HG03442 (cell line): ENCODE measurements around the gene CALCB.
"Not testable (repeated sequence)": the region's sequence is repeated elsewhere in the genome, so short reads cannot be mapped to it uniquely, and the experiment has no call there.

Experiments used
- ATAC-seq: cut with Tn5 transposase; IDR thresholded peaks from one replicate; pipeline ENCODE4 v1.9.1; 2021; ENCODE audit warnings: mild to moderate bottlenecking, moderate library complexity; ENCODE audit not compliant: unreplicated experiment

CALCB gene

DNA sequence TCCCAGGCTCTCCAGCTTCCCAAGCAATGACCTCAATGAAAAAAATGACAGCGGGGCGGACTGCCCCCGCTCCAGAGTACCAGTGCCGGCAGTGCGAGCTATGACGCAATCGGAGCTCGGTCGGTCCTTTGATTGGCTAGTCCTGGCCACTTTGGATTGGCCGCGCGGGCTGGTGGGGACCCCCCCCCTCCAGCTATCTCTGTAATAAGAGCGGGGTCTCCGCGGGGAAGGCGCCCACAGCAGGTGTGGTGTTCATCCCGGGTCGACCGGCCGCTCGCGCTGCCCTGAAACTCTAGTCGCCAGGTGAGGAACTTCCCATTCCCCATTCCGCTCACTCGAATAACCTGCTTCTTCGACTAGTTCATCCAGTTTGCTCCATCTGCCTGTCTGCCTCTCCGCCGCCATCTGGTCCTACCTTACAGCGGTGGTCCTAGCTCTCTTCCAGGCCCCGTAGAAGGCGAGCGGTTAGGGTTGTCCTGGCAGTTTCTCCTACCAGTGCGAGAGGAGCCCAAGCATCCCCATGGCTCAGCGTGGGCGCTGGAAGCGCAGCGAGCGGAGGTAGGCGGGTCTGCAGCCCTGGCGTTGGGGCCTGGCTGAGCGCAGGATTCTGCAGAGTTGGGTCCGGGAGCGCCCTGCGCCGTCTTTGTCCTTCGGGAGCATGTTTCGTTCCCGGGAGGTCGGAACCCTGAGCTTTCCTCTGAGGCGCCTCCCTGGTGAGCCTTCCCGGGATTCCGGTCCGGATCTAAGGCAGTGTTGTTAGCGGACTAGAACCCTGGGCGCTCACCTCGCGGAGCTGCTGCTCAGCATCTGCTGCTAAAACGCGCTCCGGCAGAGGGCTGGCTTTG, at the start of gene CALCB:
CALCB (plus strand) TSS at position 233 of the 845 bp plus-strand sequence. CDS start 1,126 bp downstream, outside the sequence.
- no peak for ATAC-seq

DNA sequence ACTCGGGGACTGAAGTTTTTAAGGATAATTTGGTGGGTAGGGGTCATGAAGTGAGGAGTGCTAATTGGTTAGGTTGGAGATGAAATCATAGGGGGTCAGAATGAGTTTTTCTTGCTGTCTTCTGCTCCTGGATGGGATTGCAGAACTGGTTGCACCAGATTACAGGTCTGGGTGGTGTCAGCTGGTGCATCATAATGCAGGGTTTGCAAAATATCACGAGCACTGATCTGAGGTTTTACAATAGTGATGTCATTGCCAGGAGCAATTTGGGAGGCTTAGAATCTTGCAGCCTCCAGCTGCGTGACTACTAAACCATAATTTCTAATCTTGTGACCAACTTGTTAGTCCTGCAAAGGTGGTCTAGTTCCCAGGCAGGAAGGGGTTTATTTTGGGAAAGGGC, 46.4 kb upstream of the CALCB start:
- no peak for ATAC-seq

DNA sequence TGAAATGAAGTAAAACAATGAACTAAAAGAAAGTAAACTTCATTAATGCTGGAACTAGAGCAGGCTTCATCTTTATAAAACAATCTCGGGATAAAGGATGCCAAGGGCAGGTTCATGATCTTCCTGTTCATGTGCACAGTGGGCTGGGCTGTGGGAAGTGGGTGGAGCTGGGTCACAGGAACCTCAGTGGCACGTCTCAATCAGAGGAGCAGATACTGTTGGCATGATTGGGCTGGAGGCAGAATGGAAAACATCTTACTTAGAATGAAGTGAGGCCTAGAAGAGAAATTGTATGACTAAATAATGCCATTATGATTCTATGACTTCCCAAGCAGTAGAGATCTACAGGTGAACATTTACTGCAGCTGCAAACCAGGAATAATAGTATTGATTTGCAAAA, 45.4 kb upstream of the CALCB start:
- ATAC-seq: no peak

DNA sequence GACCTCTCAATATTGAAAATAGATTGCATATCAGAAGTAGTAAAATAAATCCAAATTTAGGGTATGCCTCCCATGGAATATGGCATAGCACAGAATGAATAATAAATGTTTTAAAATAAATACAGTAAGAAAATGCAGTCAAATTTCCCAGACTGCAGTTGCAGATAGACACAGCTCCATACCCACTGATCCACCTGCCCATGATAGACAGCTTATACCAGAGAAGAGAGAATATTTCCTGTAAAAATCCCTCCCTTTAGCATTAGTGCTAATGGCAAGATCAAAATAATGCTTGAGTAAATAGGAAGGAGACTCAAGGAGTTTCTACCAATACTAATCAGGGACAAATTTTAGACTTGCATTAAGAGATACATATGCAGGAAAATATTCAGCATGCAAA, 45.0 kb upstream of the CALCB start:
- no peak for ATAC-seq

DNA sequence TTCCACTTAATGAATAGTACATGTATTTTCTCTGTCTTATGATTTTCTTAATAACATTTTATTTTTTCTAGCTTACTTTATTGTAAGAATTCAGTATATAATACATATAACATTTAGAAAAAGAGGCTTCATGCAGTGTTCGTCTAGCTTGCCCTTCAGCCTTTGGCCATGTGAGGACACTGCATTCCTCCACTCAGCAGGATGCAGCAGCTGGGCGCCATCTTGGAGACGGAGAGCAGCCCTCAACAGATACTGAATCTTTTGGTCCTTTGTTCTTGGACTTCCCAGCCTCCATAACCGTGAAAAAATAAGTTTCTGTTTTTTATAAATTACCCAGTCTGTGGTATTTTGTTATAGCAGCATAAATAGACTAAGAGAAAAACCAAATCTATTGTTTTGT, 41.4 kb upstream of the CALCB start:
- not testable (repeated sequence) for ATAC-seq

DNA sequence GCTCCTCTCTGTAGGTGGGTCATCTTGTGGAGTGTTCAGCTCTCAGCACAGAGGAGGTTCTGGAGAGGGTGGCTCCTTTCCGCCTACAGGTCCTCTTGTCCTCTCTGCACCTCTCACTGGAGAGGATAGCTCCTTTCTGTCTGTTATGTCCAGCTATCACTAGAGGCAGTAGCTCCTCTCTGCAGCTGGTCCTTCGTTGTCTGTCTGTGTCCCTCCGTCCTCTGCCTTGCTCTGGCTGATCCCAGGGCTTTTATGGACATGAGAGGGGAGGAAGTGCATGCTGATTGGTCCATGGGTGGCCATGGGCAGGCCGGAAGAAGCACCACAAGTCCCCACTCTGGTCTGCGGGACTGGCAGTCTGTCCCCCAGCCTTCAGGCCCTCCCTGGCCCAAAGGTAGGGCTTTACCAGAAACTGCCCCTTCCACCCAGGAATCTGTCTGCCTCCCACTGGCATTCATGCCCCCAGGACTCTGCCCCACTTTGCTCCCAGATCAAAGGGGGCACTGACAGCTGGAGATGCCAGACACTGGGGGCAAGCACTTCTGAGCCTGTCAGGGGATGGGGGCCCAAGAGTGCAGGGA, 38.6 kb upstream of the CALCB start:
- no peak for ATAC-seq

DNA sequence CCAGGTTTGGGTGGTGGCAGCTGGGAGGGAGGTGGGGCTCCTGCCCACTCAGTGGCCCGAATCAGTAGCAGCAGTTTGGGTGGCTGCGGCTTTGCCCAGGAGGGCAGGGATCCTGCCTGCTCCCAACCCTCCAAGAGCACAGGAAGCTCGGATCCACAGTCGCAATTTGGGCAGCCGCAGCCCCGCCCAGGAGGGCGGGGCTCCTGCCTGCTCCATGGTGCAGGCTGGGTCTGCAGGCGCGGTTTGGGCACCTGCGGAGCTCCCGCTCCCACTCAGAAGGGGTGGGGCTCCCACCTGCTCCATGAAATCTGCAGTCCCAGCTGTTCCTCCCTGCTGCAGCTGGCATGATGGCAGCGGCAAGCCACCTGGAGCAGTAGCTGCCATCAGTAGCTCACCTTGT, 38.1 kb upstream of the CALCB start:
- ATAC-seq: no peak

GRCh38 chr11:15038963-15039362, 34.4 kb upstream of the CALCB start:
- no peak for ATAC-seq

- ATAC-seq: no peak
Observed at GRCh38 chr11:15045209-15045608, 28.2 kb upstream of the CALCB start.

DNA sequence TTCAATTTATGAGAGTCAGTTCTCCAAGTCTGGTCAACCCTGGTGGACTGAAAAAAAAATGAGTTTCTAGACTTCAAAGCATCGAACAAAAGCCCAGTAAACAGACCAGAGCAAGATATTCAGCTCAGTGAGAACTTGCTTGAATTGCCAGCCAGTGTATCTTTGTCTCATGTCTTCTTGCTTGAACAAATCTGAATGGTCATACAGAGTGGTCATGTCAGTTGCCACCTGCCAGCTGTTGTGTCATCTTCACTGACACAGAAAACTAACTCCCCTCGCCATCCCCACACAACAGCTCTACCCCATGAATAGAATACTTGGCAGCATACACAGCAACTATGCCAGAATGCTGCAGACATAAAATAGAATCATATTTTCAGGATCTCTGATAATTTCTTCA, 27.5 kb upstream of the CALCB start:
- ATAC-seq: no peak

GRCh38 chr11:15046673-15047072, 26.7 kb upstream of the CALCB start:
- not testable (repeated sequence) for ATAC-seq

DNA sequence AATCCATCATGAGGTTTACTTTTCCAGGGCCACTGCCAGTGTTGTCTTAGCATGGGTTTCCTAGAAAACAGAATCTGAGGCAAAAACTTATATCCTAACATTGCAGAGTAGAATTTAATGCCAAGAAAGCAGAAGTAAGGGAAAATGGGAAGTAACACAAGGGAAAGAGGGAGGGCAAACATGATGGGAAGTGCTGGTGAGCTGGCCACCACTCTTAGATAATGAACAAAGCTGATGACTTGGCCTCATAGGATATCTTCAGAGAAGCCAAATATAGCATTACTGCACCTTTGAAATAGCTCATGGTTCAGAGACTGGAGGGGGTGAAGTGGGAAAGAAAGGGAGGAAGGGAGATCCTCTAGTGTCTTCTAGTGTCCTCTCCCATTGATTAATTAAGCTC, 24.8 kb upstream of the CALCB start:
- no peak for ATAC-seq

DNA sequence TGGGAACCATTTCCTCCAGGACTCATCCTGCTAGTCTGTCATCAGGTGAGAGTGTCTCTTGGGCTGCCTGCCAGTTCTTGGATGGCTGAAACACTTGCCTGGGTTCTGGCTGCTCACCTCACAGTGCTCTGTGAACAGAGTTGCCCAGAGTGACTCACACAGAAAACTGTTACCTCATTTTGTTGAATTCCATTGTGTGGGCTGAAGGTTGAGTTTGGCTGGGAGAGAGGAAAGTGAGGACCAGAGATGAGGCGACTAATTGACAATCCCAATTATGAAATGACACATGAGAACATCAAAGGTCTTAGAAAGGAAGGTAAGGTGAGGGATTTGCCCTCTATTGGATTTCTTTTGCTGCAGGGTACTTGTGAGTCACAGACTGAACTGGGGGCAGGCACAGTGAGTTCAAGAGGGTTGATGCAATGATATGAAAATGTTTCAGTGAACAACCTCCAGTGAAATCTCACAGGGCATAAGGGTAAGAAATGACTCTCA, 20.2 kb upstream of the CALCB start:
- no peak for ATAC-seq

GRCh38 chr11:15055620-15056356, 17.6 kb upstream of the CALCB start:
- no peak for ATAC-seq

GRCh38 chr11:15057329-15057728, 16.1 kb upstream of the CALCB start:
- no peak for ATAC-seq

DNA sequence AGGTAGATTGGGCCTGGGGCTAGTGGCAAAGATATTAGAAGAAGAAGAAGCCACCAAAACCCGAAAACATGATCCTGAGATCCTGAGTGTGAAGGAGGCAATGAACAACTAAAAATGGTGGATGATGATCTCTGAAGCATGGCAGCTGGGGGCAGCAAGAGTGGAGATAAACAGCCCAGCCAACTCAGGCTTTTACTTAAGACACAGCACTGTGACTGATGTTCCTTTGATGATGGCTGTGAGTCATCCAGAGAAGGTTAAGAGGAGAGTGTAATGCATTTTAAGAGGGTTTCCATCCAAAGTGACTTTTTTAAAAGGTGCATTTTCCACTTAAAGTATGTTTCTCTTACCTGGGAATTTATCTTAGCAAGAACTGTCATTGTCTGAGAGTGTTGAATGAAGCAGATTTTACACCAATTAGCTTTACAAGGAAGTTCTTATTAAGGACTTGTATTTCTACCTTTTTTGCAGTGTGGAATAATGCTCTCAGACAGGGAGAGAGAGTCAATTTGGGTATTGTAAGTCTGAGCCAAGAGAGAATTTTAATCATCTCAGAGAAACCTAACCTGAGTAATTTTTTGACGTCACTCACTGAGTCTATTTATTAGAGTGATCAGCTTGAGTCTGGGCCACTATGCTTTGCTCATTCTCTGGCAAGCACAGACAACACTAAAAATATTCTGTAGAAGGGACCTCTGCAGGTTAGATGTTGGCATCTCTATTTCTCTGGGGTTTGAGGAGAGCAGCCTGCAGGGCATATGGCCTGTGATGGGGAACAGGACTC, 14.1 kb upstream of the CALCB start:
- ATAC-seq: no peak

DNA sequence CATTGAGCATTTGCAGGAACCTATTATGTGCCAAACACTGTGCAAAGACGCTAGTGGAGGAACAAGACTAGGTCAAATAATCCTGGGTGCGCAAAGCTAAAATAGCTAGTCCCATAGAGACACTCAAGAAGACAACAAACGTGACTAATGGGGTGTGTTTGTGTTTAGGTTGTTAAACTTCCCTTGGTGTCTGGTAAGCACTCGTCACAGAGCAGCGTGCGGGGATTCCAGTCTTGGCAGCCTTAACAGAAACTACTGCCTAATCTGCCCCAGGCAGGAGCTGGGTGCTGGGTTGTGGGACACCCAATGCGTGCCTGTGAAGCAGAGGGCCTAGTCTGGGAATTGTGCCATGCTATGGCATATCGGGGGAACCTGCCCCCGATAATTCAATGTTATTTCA, 10.8 kb upstream of the CALCB start:
- no peak for ATAC-seq

GRCh38 chr11:15069751-15070150, 3.6 kb upstream of the CALCB start:
- ATAC-seq: not testable (repeated sequence)

DNA sequence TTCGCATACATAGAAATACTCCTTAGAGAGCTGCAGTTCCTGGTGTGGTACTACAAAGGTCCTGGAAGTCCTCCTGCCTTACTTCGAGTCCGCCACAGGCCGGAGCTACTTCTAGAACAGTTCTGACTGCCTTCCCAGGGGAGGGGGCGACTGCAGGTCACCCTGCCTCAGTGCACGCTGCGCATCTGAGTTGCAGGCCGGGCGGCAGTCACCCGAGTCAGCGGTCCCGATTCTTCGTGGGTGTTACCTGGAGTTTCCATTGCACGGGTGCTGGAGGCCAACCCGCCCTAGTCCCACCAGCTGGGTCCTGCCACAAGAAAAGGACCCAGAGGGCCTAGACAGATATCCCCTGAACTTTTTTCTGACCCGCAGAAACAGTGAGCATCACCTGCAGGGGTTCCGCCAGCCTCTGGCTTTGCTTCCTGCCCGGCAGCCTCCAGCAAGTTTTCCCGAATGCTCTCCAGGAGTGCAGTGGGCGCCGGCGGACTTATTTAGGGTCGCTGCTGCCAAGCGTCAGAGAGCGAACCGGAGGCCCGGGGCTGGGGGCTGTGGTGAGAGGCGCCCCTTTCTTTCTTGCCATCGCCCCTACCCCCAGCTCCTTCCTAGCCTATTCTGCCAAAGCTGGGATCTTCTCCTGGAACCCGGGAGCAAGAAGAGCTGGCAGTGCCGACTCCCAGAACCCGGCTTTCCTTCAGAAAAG, 1.7 kb upstream of the CALCB start:
- no peak for ATAC-seq

DNA sequence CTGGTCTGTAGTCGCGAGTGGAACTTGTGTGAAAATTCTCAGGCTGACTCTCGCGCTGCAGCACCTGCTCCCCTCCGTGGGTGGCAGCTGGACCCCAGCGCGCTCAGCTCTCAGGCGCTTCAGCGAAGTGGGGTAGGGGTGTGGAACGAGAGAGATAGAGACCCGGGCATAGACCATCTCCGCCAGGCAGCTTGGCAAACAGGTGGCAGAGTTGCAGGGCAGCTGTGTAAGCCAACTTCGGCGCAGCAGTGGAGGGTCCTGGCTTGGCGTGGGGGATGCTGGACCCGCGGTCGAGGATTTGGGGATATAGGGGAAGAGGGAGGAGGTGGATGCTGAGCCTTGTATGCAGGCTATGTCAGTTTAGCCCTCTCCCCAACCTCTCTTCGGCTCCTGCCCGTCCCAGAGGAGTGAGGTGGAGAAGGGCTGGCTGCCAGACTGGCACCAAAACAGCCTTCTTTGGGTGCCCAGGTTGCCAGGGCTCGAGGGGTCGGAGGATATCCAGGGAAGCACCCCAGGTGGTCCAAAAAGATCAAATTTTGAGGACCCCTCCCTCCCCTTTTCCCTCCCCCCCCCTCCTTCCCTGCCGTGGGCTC, 746 bp upstream of the CALCB start:
- no peak for ATAC-seq
